DOHH2 (cell line): Measurements from ENCODE around the gene BCL11B.

ENCODE experiments used
- H3F3A ChIP-seq: fragments of 200-600 bp; sonication (generic), shearing (Covaris generic); 2 replicates; pipeline ENCODE4 v1.6.0; 2016; ENCODE audit warnings: antibody characterized with exemption, mild to moderate bottlenecking; ENCODE audit not compliant: control insufficient read depth, insufficient read depth
- H3K27ac ChIP-seq: fragments of 200-600 bp; sonication (generic); 2 replicates; pipeline ENCODE4 v1.5.1; 2014; ENCODE audit warnings: low read depth, mild to moderate bottlenecking, low read length, moderate library complexity
- H3K27me3 ChIP-seq: fragments of 200-600 bp; sonication (generic); 2 replicates; pipeline ENCODE4 v1.6.1; 2014; ENCODE audit warnings: mild to moderate bottlenecking, low read length, mixed read lengths; ENCODE audit not compliant: control insufficient read depth
- H3K36me3 ChIP-seq: fragments of 200-600 bp; sonication (generic); 2 replicates; pipeline ENCODE4 v1.6.1; 2014; ENCODE audit warnings: mild to moderate bottlenecking, low read length, moderate library complexity, mixed read lengths; ENCODE audit not compliant: control insufficient read depth
- H3K4me1 ChIP-seq: fragments of 200-600 bp; sonication (generic); 2 replicates; pipeline ENCODE4 v1.6.1; 2014; ENCODE audit warnings: mild to moderate bottlenecking, low read length, mixed read lengths; ENCODE audit not compliant: control insufficient read depth
- H3K4me2 ChIP-seq: fragments of 200-600 bp; sonication (generic); 2 replicates; pipeline ENCODE4 v1.6.0; 2014; ENCODE audit warnings: mild to moderate bottlenecking, low read length, moderate library complexity
- H3K4me3 ChIP-seq: fragments of 200-600 bp; sonication (generic); 2 replicates; pipeline ENCODE4 v1.5.1; 2014; ENCODE audit warnings: mild to moderate bottlenecking, low read length, mixed read lengths
- H3K79me2 ChIP-seq: fragments of 200-600 bp; sonication (generic); 2 replicates; pipeline ENCODE4 v1.6.1; 2014; ENCODE audit warnings: mild to moderate bottlenecking, low read length, mixed read lengths; ENCODE audit not compliant: control insufficient read depth
- H3K9me2 ChIP-seq: fragments of 200-600 bp; sonication (generic); replicated peaks from 2 replicates; pipeline ENCODE4 v1.6.1; 2014; ENCODE audit warnings: mild to moderate bottlenecking, low read length, mixed read lengths; ENCODE audit not compliant: control insufficient read depth
- H3K9me3 ChIP-seq: fragments of 200-600 bp; sonication (generic); 2 replicates; pipeline ENCODE4 v1.6.1; 2014; ENCODE audit warnings: antibody characterized with exemption, low read length, mixed read lengths; ENCODE audit not compliant: control insufficient read depth, insufficient read depth
- H4K20me1 ChIP-seq: fragments of 200-600 bp; sonication (generic); 2 replicates; pipeline ENCODE4 v1.6.0; 2014; ENCODE audit warnings: low read depth, mild to moderate bottlenecking, antibody characterized with exemption, low read length, moderate library complexity; ENCODE audit not compliant: control insufficient read depth, insufficient read depth
- EZH2phosphoT487 ChIP-seq: fragments of 200-600 bp; sonication (generic); IDR thresholded peaks from 2 replicates; pipeline ENCODE4 v1.6.1; 2017; ENCODE audit warnings: borderline replicate concordance, mild to moderate bottlenecking, antibody characterized with exemption, low read length, moderate library complexity, mixed read lengths
- TF ChIP-seq, protein P1 (sequence below): fragments of 200-600 bp; sonication (generic); IDR thresholded peaks from one replicate; pipeline ENCODE4 v1.5.1; 2014; ENCODE audit warnings: antibody characterized with exemption, mild to moderate bottlenecking, low read depth, low read length; ENCODE audit not compliant: poor library complexity, severe bottlenecking

Gene BCL11B

DNA sequence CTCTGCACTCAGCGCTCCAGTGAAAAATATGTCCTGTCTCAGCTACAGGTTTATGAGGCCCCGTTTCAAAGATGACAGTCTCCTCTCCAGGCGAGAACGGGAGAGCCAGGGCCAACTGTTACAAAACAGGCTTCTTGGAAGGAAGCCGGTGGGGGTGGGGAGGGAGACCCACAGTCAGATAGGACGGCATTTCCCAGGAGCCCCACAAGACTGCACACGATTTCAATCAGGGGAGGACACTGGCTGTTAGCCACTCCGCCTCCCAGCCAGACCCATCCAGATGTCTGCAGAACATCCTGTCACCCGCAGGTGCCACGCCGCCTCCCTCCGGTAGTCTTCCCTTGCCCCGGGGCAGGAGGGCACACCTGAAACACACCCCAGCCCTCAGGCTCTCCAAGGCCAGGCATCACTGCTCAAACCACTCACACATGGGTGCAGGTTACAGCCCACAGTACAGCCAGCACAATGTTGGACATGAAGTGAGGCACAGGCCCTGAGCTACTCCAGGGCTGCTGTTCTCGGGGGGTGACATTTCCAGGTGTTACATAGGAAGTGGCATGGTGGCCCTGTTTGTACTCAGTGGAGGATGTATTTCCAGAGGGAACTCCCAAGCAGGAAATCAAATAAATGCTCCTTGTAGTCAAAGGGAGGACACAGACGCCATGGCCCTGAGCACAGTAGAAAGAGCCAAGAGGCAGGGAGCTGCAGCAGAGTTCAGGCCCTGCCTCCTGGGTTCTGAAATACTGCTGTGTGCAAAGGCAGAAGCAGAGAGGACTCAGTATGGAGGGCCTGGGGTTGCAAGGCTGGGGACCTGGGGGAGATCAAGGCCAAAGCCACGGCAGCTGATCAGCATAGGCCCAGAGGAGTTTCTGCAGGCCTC lies 138.1 kb downstream of the BCL11B start:
- Histone ChIP-seq H3K79me2 (no peaks in the 10 kb centered on the region), H3K4me1 (no peaks in the 10 kb centered on the region), H3K27ac (no peak overlapping the region), H3K4me3 (no peak overlapping the region), H3K4me2 (no peak overlapping the region), H3K9me2 (no peaks in the 10 kb centered on the region), H3F3A (no peaks in the 10 kb centered on the region), H4K20me1 (no peaks in the 10 kb centered on the region), H3K9me3 (no peaks in the 10 kb centered on the region), H3K36me3 (no peaks in the 10 kb centered on the region), H3K27me3 (no peaks in the 10 kb centered on the region)
- TF ChIP-seq, protein P1, sequence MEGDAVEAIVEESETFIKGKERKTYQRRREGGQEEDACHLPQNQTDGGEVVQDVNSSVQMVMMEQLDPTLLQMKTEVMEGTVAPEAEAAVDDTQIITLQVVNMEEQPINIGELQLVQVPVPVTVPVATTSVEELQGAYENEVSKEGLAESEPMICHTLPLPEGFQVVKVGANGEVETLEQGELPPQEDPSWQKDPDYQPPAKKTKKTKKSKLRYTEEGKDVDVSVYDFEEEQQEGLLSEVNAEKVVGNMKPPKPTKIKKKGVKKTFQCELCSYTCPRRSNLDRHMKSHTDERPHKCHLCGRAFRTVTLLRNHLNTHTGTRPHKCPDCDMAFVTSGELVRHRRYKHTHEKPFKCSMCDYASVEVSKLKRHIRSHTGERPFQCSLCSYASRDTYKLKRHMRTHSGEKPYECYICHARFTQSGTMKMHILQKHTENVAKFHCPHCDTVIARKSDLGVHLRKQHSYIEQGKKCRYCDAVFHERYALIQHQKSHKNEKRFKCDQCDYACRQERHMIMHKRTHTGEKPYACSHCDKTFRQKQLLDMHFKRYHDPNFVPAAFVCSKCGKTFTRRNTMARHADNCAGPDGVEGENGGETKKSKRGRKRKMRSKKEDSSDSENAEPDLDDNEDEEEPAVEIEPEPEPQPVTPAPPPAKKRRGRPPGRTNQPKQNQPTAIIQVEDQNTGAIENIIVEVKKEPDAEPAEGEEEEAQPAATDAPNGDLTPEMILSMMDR = no peak
- TF ChIP-seq EZH2phosphoT487 = no peak

DNA sequence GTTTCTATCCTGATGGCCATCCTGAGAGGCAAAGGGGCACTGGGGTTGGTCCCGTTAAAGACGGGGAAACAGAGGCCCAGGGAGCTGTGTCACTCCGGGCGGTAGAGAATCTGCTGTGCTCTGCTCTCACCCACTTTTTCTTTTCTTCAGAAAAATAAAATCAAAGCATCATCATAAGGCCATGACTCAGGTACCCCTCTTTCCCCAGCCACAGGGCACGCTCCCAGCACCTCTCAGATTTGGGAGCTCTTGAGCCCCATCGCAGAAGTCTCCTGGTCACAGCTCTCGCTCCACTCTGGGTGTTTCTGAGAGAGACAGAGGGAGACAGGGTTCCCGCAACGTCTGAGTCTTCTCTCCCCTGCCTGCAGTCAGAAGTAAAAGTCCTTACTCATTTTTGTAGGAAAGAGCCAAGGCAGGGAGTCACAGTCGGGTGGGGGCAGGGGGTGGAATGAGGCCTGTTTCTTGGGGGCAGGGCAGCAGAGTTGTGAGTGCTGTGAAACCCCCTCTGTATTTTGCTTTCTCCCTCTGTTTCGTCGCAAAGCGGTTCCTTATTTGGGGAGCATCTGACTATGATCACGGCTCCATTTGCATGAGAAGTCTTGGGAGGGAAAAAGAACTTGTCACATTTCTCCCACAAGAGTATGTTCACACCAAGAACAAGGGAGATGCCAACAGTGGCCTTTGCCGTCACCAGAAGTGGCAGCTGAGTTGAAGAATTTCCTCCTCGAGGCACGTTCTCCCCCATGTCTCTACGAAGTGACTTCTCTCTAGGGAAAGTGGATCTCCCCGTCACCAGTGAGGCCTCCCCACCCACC lies 139.0 kb downstream of the BCL11B start:
- Histone ChIP-seq H3K27me3 (no peaks in the 10 kb centered on the region), H3K36me3 (no peaks in the 10 kb centered on the region), H3K79me2 (no peaks in the 10 kb centered on the region), H3K27ac (no peak overlapping the region), H3K4me3 (no peak overlapping the region), H3K9me3 (no peaks in the 10 kb centered on the region), H3F3A (no peaks in the 10 kb centered on the region), H3K4me2 (no peak overlapping the region), H4K20me1 (no peaks in the 10 kb centered on the region), H3K9me2 (no peaks in the 10 kb centered on the region), H3K4me1 (no peaks in the 10 kb centered on the region)
- TF ChIP-seq EZH2phosphoT487 = no peak
- TF ChIP-seq, protein P1 = no peak

DNA sequence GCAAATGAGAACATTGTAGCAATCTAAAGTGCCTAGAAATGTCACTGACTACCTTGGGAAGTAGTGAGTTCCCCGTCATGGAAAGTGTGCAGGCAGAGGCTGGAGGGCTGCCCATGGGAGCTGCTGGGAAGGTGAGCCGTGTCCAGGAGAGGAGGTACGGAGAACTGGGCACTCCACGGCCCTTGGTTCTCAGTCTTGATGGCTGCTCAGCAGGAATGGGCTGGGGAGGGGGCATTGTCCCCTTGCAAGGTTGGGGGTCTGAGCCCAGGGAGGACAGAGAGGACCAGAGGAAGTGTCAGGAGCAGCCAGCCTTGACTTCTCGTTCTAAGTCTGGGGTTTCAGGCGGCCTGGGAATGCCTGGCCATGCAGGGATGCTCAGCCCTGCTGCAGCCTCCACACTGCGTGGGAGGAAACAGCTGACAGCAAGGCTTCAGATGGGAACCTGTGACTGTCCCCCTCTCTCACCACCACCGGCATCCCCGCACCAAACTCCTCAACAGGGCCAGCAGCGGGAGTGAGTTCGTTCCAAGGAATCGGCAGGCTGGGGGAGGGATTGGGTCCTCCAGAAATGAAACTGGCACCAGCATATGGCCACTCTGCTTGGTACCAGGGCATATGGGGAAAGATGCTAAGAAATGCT lies 140.2 kb downstream of the BCL11B start:
- Histone ChIP-seq H3K9me2 (no peaks in the 10 kb centered on the region), H3K4me3 (no peak overlapping the region), H3K4me1 (no peaks in the 10 kb centered on the region), H3K36me3 (no peaks in the 10 kb centered on the region), H3K27me3 (no peaks in the 10 kb centered on the region), H3K9me3 (no peaks in the 10 kb centered on the region), H3K79me2 (no peaks in the 10 kb centered on the region), H3K27ac (no peak overlapping the region), H3K4me2 (no peak overlapping the region), H3F3A (no peaks in the 10 kb centered on the region), H4K20me1 (no peaks in the 10 kb centered on the region)
- TF ChIP-seq EZH2phosphoT487 = no peak
- TF ChIP-seq, protein P1 = no peak
